HEK293 (cell line): ENCODE data around the gene ADH4.

Experiments used
- CTCF ChIA-PET: fragments of 350-600 bp; formaldehyde crosslinking; extraction: SDS; loops from one replicate; lab custom pipeline; 2021; ENCODE audit warnings: antibody characterized with exemption; lab: Yijun Ruan, JAX
- POLR2A ChIA-PET: fragments of 300-600 bp; formaldehyde crosslinking; extraction: SDS; loops from one replicate; lab custom pipeline; 2020; ENCODE audit warnings: antibody characterized with exemption, inconsistent platforms; lab: Yijun Ruan, JAX
- H3K27ac ChIP-seq: fragments of 200-500 bp; sonication (Bioruptor generic); 2 replicates; pipeline ENCODE4 v1.5.1; 2014; ENCODE audit warnings: low read depth, low read length, control low read depth, inconsistent platforms; ENCODE audit errors: extremely low read depth
- H3K36me3 ChIP-seq, 2 experiments: fragments of 200-500 bp in 1 of 2; sonication (Bioruptor generic) in 1 of 2; 1 replicate in 1 of 2; 2 replicates in 1 of 2; pipeline ENCODE4 v1.5.1; 2014 to 2017; ENCODE audit warnings: inconsistent platforms in 2 of 2, low read length in 2 of 2; ENCODE audit not compliant: control insufficient read depth in 2 of 2, insufficient read depth in 1 of 2
- H3K4me1 ChIP-seq: fragments of 200-500 bp; sonication (Bioruptor generic); 2 replicates; pipeline ENCODE4 v1.5.1; 2014; ENCODE audit warnings: mild to moderate bottlenecking, low read length, inconsistent platforms; ENCODE audit not compliant: control insufficient read depth, insufficient read depth
- H3K4me3 ChIP-seq: 2 replicates; pipeline ENCODE4 v1.5.1; 2011; ENCODE audit warnings: low read depth, mild to moderate bottlenecking, control low read depth, low read length, moderate library complexity
- H3K9me3 ChIP-seq: fragments of 200-500 bp; sonication (Bioruptor generic); 2 replicates; pipeline ENCODE4 v1.5.1; 2014; ENCODE audit warnings: low read depth, low read length, inconsistent platforms; ENCODE audit not compliant: control insufficient read depth, insufficient read depth
- BCL6B ChIP-seq: fragments of 450-650 bp; formaldehyde crosslinking; IDR thresholded peaks from 2 replicates; pipeline ENCODE4 v1.5.1; 2017; ENCODE audit warnings: missing biosample characterization, missing genetic modification characterization
- GLI2 ChIP-seq: fragments of 450-650 bp; formaldehyde crosslinking; IDR thresholded peaks from 2 replicates; pipeline ENCODE4; 2017; ENCODE audit warnings: missing biosample characterization, missing genetic modification characterization, low read depth, borderline replicate concordance
- KLF10 ChIP-seq: fragments of 450-650 bp; IDR thresholded peaks from 2 replicates; pipeline ENCODE4 v1.5.1; 2018; ENCODE audit warnings: missing biosample characterization, mild to moderate bottlenecking, missing genetic modification characterization
- KLF8 ChIP-seq: fragments of 450-650 bp; formaldehyde crosslinking; IDR thresholded peaks from 2 replicates; pipeline ENCODE4 v1.5.1; 2016; ENCODE audit warnings: missing biosample characterization, missing genetic modification characterization
- MYNN ChIP-seq: fragments of 450-650 bp; formaldehyde crosslinking; IDR thresholded peaks from 2 replicates; pipeline ENCODE4 v1.5.1; 2016; ENCODE audit warnings: missing biosample characterization, missing genetic modification characterization, borderline replicate concordance
- RBAK ChIP-seq: fragments of 450-650 bp; formaldehyde crosslinking; IDR thresholded peaks from 2 replicates; pipeline ENCODE4 v1.5.1; 2016; ENCODE audit warnings: missing biosample characterization, missing genetic modification characterization
- SCRT2 ChIP-seq: fragments of 450-650 bp; formaldehyde crosslinking; IDR thresholded peaks from 2 replicates; pipeline ENCODE4 v1.5.1; 2016; ENCODE audit warnings: missing biosample characterization, missing genetic modification characterization
- SETDB1 ChIP-seq: IDR thresholded peaks from one replicate; pipeline ENCODE4 v1.6.1; 2017; ENCODE audit warnings: mild to moderate bottlenecking, low read length, moderate library complexity, mixed read lengths; ENCODE audit not compliant: insufficient read length
- SP2 ChIP-seq: fragments of 450-650 bp; formaldehyde crosslinking; IDR thresholded peaks from 2 replicates; pipeline ENCODE4 v1.5.1; 2016; ENCODE audit warnings: missing biosample characterization, missing genetic modification characterization
- ZBTB44 ChIP-seq: fragments of 450-650 bp; IDR thresholded peaks from 2 replicates; pipeline ENCODE4 v1.5.1; 2018; ENCODE audit warnings: missing biosample characterization, mild to moderate bottlenecking, missing genetic modification characterization
- ZNF121 ChIP-seq: fragments of 450-650 bp; formaldehyde crosslinking; IDR thresholded peaks from 2 replicates; pipeline ENCODE4 v1.5.1; 2016; ENCODE audit warnings: missing biosample characterization, missing genetic modification characterization
- ZNF175 ChIP-seq: fragments of 450-650 bp; formaldehyde crosslinking; IDR thresholded peaks from 2 replicates; pipeline ENCODE4 v1.5.1; 2016; ENCODE audit warnings: missing biosample characterization, missing genetic modification characterization
- ZNF398 ChIP-seq: fragments of 450-650 bp; formaldehyde crosslinking; IDR thresholded peaks from 2 replicates; pipeline ENCODE4 v1.5.1; 2017; ENCODE audit warnings: missing biosample characterization, missing genetic modification characterization
- ZNF529 ChIP-seq: fragments of 450-650 bp; formaldehyde crosslinking; IDR thresholded peaks from 2 replicates; pipeline ENCODE4 v1.5.1; 2017; ENCODE audit warnings: missing genetic modification characterization, missing biosample characterization; ENCODE audit not compliant: insufficient replicate concordance
- ZNF658 ChIP-seq: fragments of 450-650 bp; formaldehyde crosslinking; IDR thresholded peaks from 2 replicates; pipeline ENCODE4; 2016; ENCODE audit warnings: missing biosample characterization, missing genetic modification characterization
- ZSCAN18 ChIP-seq: fragments of 450-650 bp; formaldehyde crosslinking; IDR thresholded peaks from 2 replicates; pipeline ENCODE4 v1.5.1; 2016; ENCODE audit warnings: missing biosample characterization, missing genetic modification characterization
- TF ChIP-seq, protein P1 (sequence below): fragments of 450-650 bp; formaldehyde crosslinking; IDR thresholded peaks from 2 replicates; pipeline ENCODE4 v1.5.1; 2016; ENCODE audit warnings: missing biosample characterization, missing genetic modification characterization
- TF ChIP-seq, protein P2 (sequence below): fragments of 450-650 bp; formaldehyde crosslinking; IDR thresholded peaks from 2 replicates; pipeline ENCODE4 v1.5.1; 2016; ENCODE audit warnings: missing biosample characterization, missing genetic modification characterization
- TF ChIP-seq, protein P3 (sequence below): fragments of 450-650 bp; formaldehyde crosslinking; IDR thresholded peaks from 2 replicates; pipeline ENCODE4 v1.5.1; 2017; ENCODE audit warnings: missing biosample characterization, missing genetic modification characterization
- TF ChIP-seq, protein P4 (sequence below): fragments of 450-650 bp; formaldehyde crosslinking; IDR thresholded peaks from 2 replicates; pipeline ENCODE4 v1.5.1; 2016; ENCODE audit warnings: missing biosample characterization, missing genetic modification characterization

ADH4 gene

DNA sequence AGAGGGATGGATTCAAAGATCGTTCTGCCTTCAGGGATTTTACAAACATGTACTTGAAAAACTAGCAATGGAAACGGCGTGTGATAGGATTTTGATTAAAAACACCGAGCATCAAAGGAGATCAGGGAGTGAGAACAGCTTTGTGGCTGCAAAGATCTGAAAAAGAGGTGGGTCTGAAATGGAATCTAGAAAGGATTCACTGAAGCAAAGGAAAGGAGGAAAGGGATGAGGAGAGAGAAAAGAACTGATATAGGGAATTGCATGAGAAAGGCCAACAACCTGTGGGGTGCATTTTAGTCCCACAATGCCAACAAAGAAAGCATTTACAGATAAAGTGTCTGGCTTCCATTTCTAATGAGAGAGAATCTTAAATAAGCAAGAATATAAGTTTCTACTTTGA lies 23.1 kb downstream of the ADH4 start:
- no peaks in the 10 kb centered on the region for H3K9me3 ChIP-seq
- ChIA-PET CTCF (no interaction called here), POLR2A (no interaction called here)
- H3K36me3 ChIP-seq, result no peaks in the 10 kb centered on the region
- H3K4me1 ChIP-seq, result no peaks in the 10 kb centered on the region
- no peak overlapping the region for H3K4me3 ChIP-seq
- H3K27ac ChIP-seq, result no peak overlapping the region
- TF ChIP-seq KLF8 (no peak), SCRT2 (tag by site-specific recombination) (no peak), ZBTB44 (tag by site-specific recombination) (no peak), ZNF121 (tag by site-specific recombination) (no peak), BCL6B (tag by site-specific recombination) (no peak), ZSCAN18 (no peak), KLF10 (no peak), ZNF175 (no peak), ZNF658 (tag by site-specific recombination) (no peak), GLI2 (tag by site-specific recombination) (no peak), MYNN (tag by site-specific recombination) (no peak)
- TF ChIP-seq, protein P1, sequence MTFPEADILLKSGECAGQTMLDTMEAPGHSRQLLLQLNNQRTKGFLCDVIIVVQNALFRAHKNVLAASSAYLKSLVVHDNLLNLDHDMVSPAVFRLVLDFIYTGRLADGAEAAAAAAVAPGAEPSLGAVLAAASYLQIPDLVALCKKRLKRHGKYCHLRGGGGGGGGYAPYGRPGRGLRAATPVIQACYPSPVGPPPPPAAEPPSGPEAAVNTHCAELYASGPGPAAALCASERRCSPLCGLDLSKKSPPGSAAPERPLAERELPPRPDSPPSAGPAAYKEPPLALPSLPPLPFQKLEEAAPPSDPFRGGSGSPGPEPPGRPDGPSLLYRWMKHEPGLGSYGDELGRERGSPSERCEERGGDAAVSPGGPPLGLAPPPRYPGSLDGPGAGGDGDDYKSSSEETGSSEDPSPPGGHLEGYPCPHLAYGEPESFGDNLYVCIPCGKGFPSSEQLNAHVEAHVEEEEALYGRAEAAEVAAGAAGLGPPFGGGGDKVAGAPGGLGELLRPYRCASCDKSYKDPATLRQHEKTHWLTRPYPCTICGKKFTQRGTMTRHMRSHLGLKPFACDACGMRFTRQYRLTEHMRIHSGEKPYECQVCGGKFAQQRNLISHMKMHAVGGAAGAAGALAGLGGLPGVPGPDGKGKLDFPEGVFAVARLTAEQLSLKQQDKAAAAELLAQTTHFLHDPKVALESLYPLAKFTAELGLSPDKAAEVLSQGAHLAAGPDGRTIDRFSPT (tag by site-specific recombination), result no peak
- TF ChIP-seq, protein P2, sequence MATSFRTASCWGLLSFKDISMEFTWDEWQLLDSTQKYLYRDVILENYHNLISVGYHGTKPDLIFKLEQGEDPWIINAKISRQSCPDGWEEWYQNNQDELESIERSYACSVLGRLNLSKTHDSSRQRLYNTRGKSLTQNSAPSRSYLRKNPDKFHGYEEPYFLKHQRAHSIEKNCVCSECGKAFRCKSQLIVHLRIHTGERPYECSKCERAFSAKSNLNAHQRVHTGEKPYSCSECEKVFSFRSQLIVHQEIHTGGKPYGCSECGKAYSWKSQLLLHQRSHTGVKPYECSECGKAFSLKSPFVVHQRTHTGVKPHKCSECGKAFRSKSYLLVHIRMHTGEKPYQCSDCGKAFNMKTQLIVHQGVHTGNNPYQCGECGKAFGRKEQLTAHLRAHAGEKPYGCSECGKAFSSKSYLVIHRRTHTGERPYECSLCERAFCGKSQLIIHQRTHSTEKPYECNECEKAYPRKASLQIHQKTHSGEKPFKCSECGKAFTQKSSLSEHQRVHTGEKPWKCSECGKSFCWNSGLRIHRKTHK (tag by site-specific recombination), result no peak

DNA sequence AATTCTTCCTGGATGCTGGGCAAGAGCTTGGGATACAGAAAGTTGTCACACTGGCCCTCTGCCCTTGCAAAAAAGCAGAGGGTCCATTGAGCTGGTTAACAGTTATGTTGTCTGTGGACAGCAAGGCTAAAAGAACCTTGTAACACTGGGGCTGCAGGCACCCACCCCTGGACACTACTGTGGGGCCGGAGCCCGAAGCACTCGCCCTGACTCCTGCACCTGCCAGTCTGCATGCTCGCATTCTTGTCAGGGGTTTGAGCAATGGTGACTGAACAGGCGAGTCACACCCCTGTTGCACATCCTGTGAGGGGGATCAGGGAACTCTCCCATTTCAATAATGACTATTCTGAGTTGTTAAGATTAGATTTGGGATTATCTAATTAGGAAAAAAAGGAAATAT lies 23.6 kb downstream of the ADH4 start:
- no peaks in the 10 kb centered on the region for H3K36me3 ChIP-seq
- H3K4me3 ChIP-seq, result no peak overlapping the region
- no peaks in the 10 kb centered on the region for H3K9me3 ChIP-seq
- H3K4me1 ChIP-seq, result no peaks in the 10 kb centered on the region
- H3K27ac ChIP-seq, result no peak overlapping the region
- ChIA-PET CTCF (no interaction called here), POLR2A (no interaction called here)
- TF ChIP-seq ZNF398 (no peak), ZSCAN18 (no peak), ZNF529 (tag by site-specific recombination) (no peak), RBAK (tag by site-specific recombination) (no peak), SETDB1 (no peak), SP2 (no peak)
- TF ChIP-seq, protein P3, sequence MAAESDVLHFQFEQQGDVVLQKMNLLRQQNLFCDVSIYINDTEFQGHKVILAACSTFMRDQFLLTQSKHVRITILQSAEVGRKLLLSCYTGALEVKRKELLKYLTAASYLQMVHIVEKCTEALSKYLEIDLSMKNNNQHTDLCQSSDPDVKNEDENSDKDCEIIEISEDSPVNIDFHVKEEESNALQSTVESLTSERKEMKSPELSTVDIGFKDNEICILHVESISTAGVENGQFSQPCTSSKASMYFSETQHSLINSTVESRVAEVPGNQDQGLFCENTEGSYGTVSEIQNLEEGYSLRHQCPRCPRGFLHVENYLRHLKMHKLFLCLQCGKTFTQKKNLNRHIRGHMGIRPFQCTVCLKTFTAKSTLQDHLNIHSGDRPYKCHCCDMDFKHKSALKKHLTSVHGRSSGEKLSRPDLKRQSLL (tag by site-specific recombination), result no peak
- TF ChIP-seq, protein P4, sequence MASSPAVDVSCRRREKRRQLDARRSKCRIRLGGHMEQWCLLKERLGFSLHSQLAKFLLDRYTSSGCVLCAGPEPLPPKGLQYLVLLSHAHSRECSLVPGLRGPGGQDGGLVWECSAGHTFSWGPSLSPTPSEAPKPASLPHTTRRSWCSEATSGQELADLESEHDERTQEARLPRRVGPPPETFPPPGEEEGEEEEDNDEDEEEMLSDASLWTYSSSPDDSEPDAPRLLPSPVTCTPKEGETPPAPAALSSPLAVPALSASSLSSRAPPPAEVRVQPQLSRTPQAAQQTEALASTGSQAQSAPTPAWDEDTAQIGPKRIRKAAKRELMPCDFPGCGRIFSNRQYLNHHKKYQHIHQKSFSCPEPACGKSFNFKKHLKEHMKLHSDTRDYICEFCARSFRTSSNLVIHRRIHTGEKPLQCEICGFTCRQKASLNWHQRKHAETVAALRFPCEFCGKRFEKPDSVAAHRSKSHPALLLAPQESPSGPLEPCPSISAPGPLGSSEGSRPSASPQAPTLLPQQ (tag by site-specific recombination), result no peak
